ENCODE measurements around the gene PLXNB3.
"Not testable (repeated sequence)": the region's sequence is repeated elsewhere in the genome, so short reads cannot be mapped to it uniquely, and the experiment has no call there.

The PLXNB3 gene

DNA sequence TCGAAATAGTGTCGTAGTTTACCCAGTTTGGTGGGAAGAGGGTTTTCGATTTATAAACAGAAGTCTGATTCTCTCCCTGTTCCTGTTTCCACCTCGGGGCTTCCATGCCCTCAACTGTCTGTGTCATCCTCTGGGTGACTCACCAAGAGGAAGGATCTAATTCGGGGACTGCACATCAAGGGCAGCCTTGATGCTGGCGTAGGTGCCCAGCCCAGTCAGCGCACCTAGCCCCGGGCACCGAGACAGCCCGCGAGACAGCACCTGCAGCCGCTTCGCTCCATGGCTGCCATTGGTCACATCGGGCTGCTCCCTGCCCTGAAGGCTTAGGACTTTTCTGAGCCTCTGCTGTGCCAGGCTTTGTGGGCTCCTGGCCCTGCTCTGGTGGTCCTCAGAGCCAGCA is 31.6 kb upstream of the PLXNB3 start:
- DNase-seq (ENCODE audit: low read depth in 2 of 2): no peak

DNA sequence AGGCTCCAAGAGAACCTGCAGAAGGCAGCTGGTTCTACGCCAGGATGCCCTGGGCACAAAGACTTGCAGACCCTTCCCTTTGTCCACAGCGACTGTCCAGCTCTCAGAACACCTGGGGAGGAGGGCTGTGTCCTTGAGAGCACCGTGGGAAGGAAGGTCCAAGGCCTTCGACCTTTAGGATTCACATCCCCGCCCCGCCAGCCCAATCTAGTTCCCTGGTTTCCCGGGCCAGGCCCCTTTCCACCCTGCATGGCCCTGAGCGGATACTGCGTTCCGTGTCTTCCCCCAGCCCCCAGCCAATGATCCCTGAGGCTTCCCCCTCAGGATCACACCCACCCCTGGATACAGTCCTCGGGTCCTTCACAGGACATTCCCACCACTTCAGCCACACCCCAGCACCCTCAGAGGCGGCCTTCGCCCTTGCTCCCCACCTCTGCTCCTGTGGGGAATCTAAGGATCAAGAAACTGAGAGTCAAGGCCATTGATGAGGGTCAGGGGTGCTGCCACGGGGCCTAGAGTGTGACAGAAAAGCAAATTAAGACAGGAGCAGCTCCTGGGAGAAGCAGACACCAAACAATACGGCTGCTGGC is 30.3 kb upstream of the PLXNB3 start:
- no peak for DNase-seq (ENCODE audit: low read depth in 2 of 2)

DNA sequence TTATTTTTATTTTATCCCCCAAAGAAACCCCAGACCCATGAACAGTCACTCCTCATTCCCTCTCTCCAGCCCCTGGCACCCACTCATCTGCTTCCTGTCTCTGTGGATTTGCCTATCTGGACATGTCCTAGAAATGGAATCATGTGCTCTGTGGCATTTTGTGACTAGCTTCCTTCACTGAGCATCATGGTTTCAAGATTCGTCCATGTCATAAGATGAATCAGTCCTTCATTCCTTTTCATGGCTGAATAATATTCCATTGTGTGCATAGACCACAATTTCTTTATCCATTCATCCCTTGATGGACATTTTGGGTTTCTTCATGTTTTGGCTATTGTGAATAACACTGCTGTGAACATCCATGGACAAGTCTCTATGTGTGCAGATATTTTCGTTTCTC is 29.2 kb upstream of the PLXNB3 start:
- no peak for DNase-seq (ENCODE audit: low read depth in 2 of 2)

DNA sequence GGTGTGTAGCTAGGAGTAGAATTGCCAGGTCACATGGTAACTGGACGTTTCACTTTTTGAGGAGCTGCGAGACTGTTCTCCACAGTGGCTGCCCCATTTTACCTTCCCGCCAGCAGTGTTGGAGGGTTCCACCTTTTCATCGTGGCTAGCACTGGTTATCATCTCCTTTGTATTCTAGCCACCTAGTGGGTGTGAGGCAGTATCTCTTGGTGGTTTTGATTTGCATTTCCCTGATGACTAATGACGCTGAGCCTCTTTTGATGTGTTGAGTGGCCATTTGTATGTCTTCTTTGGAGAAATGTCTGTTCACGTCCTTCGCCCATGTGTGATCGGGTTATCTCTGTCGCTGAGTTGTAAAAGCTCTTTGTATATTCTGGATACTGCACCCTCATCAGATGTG is 28.8 kb upstream of the PLXNB3 start:
- no peak for DNase-seq (ENCODE audit: low read depth in 2 of 2)

DNA sequence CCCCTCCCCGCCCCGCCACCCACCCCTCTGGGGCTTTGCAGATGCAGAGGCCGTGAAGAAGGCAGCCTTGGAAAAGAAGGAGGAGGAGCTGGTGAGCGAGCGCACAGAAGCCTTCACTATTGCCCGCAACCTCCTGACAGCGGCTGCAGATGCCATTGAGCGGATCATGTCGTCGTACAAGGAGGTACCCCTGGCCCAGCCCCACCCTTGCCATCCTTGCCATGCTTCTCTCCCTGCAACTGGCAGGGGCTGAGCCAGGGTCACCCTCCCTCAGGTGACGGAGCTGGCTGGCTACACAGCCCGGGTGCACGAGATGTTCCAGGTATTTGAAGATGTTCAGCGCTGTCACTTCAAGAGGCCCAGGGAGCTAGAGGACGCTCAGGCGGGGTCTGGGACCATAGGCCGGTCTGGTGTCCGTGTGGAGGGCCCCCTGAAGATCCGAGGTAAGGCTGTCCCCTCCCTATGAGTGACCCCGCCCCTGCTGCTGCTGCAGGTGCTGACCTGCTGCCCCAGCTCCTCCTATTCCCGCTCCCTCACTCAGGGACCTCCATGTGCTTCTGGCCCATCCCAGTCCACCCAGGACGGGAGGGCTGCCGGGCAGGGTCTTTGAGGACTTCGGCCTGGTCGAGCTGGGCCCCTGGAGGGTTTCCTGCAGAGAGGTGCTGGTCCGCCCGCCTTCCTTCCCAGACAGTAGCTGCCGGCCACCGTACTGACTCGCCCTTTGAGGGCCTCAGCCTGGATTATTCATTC is 27.8 kb upstream of the PLXNB3 start:
- DNase-seq (ENCODE audit: low read depth in 2 of 2): no peak

DNA sequence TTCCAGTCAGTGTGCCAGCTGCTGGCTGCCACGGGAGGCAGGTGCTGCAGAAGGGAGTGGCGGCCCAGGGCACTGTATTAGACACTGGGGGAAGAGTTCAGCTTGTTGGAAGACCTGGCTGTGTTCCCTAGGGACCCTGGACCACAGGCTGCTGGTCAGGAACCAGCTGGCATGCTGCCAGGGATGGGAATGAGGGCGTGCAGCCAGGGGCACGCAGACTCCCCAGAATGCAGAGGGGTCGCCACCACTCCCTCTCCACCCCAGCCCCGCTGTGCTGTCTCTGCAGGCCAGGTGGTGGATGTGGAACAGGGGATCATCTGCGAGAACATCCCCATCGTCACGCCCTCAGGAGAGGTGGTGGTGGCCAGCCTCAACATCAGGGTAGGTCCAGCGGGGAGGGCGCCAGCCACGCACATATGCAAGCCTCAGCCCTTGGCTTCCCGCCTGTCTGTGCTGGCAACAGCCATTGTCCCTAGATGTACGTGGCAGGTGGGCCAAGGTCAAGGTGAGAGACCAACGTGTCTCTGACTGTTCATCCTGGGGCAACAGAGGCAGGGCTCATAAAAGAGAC is 27.1 kb upstream of the PLXNB3 start:
- no peak for DNase-seq (ENCODE audit: low read depth in 2 of 2)

DNA sequence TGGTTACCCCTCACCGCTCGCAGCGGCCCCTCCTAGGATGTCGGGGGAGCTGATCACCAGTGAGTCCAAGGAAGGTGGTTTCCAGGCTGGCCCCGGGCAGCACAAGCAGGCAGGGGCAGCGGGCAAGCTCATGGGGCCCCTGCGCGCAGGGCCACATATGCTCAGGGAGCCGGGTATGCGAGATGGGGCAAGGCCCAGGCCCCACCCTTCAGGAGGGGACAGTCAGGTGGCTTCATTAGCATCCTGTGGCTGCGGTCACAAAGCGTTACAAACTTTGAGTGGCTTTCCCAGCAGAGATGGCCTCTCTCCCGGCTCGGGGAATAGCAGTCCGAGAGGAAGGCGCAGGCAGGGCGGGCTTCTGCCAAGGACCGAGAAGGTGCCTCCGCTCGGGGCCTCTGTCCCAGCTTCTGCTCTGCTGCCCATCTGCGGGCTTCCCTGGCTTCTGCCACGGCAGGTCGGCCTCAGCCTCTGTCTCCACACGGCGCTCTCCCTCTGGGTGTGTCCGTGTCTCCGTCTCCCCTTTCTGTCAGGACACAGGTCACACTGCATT is 25.9 kb upstream of the PLXNB3 start:
- DNase-seq (ENCODE audit: low read depth in 2 of 2): no peak

DNA sequence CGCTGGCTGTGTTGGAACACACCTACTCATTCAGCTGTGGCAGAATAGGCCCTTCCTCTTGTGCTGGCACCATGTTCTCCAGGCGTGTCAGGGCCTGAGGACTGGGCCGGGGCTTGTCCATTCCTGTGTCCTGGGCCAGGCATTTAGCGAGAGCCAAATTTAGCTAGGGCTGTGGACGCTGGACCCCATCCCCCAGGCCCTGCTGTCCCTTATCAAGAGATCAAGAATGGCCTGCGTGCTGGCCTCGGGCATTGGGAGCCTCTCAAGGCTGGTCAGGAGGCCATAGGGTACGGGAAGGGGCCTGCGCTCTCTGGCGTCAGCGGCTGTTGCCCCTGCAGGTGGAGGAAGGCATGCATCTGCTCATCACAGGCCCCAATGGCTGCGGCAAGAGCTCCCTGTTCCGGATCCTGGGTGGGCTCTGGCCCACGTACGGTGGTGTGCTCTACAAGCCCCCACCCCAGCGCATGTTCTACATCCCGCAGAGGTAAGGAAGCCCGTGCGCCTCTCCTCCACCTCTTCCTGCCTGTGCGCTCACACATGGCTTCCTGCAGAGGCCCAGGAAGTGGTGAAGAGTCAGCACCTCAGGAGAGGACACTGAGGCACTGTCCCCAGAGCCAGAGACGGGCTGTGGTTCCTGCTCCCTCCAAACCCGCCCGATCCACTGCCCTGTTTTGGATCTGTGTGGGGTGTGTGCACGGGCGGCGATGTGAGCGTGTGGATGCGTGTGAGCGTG is 24.1 kb upstream of the PLXNB3 start:
- no peak for DNase-seq (ENCODE audit: low read depth in 2 of 2)

DNA sequence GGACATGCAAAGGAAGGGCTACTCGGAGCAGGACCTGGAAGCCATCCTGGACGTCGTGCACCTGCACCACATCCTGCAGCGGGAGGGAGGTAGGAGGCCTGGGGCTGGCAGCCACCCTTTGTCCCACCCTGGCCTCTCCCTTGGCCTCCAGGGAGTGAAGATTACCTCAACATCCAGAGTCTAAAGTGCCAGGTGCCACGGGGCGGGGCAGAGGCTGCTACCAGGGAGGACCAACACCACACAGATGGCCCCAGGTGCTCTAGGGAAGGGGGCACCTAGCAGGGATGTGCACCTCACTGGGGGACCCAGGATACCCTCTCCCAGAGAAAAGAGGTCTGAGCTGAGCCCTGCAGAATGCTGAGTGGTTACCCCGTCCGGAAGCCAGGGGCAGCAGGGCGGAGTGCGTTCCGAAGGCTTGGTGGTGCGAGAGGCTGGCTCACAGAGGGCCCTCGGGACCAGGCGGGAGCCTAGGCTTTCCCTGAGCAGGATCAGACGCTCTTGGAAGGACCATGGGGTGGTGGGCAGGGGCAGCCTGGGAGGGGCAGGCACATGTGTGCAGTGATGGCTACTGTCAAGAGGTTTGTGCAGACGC is 23.3 kb upstream of the PLXNB3 start:
- no peak for DNase-seq (ENCODE audit: low read depth in 2 of 2)

DNA sequence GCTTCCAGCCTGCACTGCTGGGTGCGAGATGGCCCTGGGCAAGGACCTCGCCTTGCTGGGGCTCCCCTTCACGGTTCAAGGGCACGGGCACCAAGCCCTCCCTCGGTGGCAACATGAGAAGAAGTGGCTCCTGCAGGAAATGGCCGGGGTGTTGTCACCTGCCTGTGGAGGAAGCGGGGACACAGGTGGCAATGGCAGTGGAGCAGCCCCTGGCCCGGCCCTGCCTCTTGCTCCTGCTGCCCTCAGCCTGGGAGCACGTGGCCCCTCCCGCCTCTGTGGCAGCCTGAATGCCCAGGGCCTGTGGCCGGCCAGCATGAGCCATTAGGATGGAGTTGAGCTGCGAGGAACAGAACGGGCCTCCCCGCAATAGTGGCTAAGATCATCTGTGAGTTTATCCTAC is 22.6 kb upstream of the PLXNB3 start:
- DNase-seq (ENCODE audit: low read depth in 2 of 2): no peak

DNA sequence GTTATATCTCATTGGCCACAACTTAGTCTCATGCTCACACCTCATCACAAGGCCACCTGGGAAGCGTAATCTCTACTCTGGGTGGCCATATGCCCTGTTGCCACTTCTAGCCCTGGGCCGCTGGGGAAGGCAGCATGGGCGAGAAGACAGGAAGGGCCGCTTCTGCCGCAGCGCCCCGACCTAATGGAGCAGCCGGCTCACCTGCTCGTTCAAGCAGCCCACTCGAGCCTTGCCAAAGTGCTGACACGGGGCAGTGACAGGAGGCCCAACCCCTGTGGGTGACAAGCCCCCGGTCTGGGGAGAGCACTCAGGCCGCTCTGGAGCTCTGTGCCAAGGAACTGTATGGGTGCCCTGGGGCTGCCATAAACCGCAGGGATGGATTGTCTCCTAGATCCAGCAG is 21.9 kb upstream of the PLXNB3 start:
- DNase-seq (ENCODE audit: low read depth in 2 of 2): not testable (repeated sequence)

DNA sequence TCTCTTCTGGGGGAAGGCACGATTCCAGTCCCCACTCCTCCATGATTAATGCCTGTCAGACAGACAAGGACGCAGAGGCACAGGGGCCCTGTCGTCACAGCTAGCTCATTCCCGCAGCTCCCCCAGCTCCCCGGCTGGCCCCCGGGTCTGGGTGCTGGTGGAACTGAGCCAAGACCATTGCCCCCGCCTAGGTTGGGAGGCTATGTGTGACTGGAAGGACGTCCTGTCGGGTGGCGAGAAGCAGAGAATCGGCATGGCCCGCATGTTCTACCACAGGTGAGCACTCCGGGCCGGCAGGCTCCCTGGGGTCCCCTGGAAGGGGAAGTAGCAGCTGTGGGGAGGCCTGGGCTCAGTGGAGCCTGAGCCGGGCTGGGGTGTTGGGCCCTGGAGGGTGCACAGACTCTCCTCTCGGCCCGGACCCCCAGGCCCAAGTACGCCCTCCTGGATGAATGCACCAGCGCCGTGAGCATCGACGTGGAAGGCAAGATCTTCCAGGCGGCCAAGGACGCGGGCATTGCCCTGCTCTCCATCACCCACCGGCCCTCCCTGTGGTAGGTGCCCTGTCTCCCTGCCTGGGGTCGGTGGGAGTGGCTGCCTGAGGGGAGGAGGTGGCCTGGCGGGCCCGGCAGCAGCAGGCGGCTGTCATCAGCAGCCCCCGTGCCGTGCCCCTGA is 21.1 kb upstream of the PLXNB3 start:
- not testable (repeated sequence) for DNase-seq (ENCODE audit: low read depth in 2 of 2)

DNA sequence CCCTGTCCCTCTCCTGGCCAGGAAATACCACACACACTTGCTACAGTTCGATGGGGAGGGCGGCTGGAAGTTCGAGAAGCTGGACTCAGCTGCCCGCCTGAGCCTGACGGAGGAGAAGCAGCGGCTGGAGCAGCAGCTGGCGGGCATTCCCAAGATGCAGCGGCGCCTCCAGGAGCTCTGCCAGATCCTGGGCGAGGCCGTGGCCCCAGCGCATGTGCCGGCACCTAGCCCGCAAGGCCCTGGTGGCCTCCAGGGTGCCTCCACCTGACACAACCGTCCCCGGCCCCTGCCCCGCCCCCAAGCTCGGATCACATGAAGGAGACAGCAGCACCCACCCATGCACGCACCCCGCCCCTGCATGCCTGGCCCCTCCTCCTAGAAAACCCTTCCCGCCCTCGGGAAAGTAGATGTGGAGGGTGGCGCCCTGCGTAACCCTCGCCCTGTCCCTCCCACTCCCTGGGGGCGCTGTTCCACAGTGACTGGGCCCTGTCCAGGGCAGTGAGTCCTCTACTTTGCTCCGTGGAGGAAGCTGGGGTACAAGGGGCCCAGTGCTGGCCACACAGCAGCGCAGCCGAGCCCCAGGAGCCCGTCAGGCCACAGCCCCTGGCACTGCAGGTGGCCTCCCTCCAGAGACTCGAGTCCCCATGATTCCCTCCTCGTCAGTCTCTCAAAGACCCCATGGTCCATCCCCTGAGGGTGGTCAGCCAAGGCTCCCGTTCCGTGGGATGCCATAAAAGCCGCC is 20.4 kb upstream of the PLXNB3 start:
- not testable (repeated sequence) for DNase-seq (ENCODE audit: low read depth in 2 of 2)

DNA sequence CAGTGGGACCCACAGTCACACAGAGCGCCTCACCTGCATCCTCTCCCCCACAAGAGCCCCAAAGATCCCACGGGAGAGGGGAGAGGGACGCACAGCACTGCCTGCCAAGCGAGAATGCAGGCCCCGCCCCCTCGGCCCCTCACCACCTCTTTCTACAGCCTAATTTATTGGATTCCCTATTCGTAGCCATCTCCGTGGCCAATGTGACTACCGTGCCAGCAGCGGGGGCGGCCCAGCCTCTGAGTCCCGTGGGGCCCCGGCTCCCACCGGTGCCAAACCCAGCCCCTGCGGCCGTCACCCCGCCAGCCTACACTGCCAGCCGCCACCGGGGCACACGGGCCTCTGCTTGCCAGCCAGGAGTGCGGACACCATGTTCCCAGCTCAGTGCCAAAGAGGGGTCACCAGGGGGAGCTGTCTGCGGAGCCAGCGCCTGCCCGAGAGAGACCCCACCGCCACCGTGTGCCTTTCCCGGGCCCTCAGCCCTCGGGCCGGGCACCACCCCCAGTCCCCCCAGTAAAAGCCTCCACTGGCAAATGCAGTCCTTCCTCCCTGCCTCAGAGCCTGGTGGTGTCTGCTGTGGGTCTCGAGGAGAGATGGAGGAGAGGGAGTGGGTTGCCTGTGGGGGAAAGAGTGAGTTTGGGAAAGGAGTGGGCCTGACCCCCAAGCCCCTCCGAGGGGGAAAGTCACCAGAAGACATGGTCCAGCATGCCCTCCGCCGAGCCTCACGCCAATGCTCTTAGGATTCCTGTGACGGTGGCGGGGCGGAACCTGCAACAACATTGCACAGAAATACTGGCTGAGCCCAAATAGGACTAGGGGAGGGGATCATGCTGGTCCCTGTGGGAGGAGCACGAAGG is 19.6 kb upstream of the PLXNB3 start:
- DNase-seq (ENCODE audit: low read depth in 2 of 2): no peak

DNA sequence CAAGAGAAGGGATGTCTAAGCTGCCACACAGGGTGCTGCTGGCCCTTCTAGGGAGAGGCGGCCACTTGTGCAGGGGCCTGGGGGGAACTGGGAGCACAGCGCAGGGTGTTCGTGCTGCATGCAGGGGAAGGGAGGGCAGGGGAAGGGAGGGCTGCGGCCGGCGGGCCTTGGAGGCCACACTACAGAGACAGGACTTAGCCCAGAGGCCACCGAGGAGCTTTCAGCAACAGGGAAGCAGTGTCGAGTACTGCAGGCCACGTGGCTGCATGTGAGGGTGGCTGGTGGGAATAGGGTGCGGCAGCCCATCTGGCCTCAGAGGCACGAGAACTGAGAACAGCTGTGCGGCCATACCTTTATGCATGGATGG is 19.0 kb upstream of the PLXNB3 start:
- not testable (repeated sequence) for DNase-seq (ENCODE audit: low read depth in 2 of 2)

DNA sequence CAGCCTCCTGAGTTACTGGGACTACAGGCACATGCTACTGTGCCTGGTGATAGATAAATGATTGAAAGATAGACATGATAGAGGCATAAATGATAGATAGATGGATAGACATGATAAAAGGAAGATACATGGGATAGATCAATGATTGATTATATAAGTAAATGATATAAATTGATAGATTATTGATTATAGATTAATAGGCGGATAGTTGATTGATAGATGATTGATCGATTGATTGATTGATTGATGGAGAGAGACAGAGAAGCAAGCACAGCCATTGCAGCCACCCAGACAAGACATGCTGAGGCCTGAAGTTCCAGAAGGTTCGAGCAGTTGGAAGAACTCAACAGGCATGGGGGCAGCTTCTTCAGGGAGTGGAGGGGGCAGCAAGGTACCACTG is 17.7 kb upstream of the PLXNB3 start:
- no peak for DNase-seq (ENCODE audit: low read depth in 2 of 2)

DNA sequence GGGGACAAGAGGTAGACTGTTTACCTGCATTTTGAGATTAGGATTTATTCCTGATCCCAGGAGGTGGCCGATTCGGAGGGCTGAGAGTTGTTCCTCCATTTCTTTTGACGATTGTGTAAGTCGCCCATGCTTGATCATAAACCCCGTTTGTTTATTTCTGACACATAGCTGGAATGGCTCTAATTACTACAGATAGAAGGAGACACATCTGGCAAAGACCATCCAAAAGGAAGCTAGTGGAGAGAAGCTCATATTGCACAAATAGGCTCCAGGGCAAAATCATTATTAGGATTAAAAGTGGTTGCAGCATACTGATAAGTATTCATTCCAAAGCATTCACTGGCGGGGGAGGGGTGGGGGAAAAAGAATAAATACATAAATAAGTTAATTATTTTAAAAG is 17.1 kb upstream of the PLXNB3 start:
- not testable (repeated sequence) for DNase-seq (ENCODE audit: low read depth in 2 of 2)

DNA sequence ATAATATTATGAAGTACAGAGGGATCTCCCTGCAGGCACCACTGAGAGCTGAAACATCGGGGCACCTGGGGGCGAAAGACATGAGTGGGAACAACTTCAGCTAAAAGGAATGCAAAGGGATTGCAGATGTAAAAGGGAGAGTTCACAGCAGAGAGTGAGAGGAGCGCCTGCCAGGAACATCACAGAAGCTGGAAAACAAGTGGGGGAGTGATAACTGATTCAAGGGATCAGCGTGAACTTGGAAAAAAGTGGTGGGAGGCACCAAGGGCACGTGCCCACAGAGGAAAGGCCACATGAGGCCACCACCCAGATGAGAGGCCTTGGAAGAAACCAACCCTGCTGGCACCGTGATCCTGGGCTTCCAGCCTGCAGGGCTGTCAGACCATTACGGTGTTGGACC is 15.0 kb upstream of the PLXNB3 start:
- not testable (repeated sequence) for DNase-seq (ENCODE audit: low read depth in 2 of 2)

DNA sequence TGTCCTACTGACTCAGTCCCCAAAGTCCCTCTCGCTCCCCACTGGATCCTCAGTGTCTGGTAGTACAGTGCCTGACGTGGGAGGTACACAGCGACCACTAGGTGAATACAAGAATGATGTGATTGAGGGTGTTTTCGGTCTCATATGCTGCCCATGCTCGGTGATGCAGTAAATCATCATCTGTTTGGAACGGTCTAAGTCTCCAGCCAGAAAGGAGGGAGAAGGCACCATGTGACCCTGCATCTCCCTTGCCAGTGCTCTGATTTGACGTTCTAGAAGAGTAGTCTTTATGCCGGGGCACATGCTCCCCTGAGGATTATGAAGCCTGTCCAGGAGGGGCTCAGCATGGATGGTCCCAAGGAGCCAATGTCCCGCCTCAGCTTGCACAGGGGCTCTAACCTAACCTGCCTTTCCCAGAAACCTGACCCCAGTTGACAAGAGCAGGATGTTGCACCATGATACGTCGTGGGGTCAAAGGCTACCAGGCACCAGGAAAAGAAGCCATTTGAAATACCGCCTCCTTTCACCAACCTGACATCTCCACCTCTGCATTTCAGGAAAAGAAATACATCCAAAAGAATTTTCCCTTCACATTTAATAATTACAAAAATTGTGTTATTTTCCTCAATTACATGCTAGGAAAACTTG is 13.8 kb upstream of the PLXNB3 start:
- DNase-seq (ENCODE audit: low read depth in 2 of 2): no peak
